Right lobe of liver (tissue), 6 donors: ENCODE results near the gene KMT2E. TPM values are rescaled to one million over a fixed set of nuclear protein-coding genes. Genes with fewer than 3 reads are reported as not detected.

ENCODE experiments used
- ATAC-seq, 4 donors: fragments of 200-7000 bp; cut with Tn5 transposase; one replicate each; pipeline ENCODE4 v1.9.1; 2020; ENCODE audit warnings: mild to moderate bottlenecking in 4 of 4, moderate library complexity in 4 of 4
- DNase-seq, 3 donors: peaks; one replicate each; pipeline ENCODE4 v3.0.0-alpha.2; 2020
- H3K27ac ChIP-seq, 3 donors: fragments of 200-600 bp; one replicate each; pipeline ENCODE4 v1.8.0; 2022
- H3K27me3 ChIP-seq, 2 donors: fragments of 200-600 bp; one replicate each; pipeline ENCODE4 v1.8.0; 2022
- H3K36me3 ChIP-seq, 4 donors: fragments of 200-600 bp; sonication (generic) in 1 of 4; one replicate each; pipeline versions ENCODE4 v1.5.1 to v1.8.0; 2017 to 2022; ENCODE audit warnings: control low read depth in 1 of 4
- H3K4me1 ChIP-seq, 4 donors: fragments of 200-600 bp; sonication (generic) in 1 of 4; one replicate each; pipeline versions ENCODE4 v1.5.1 to v1.8.0; 2017 to 2022; ENCODE audit warnings: control low read depth in 1 of 4
- H3K4me3 ChIP-seq, 3 donors: fragments of 200-600 bp; one replicate each; pipeline ENCODE4 v1.8.0; 2022
- H3K9me3 ChIP-seq, 4 donors: fragments of 200-600 bp; sonication (generic) in 1 of 4; one replicate each; pipeline versions ENCODE4 v1.5.1 to v1.8.0; 2017 to 2022; ENCODE audit warnings: control low read depth in 1 of 4
- POLR2A ChIP-seq: fragments of 450-650 bp; IDR thresholded peaks from one replicate; pipeline ENCODE4 v1.6.1; 2017; ENCODE audit warnings: antibody characterized with exemption, mild to moderate bottlenecking
- WGBS: methylation state at CpG from one replicate; pipeline ENCODE4 v1.1.6; 2018; ENCODE audit warnings: low coverage, low lambda C conversion rate; ENCODE audit not compliant: insufficient coverage; ENCODE audit errors: missing lambda C conversion rate; 5-methylcytosine and 5-hydroxymethylcytosine counted together
- intact Hi-C, 2 donors: fragments of 100-400 bp; cut with DNase I; formaldehyde crosslinking; loops; one replicate each; pipeline versions ENCODE4 v1.11.2 to v1.14.1; 2022
- total RNA-seq, 6 experiments: library from RNA; depleted of rRNA in 2 of 6; stranded (reverse); fragments of >200 nt in 2 of 6; fragmentation: NEBNext Ultra II Directional in 3 of 6; extraction: Animal tissue kit (Norgen Biotek cat#: 25700) in 3 of 6; gene quantifications; one replicate each; pipeline versions ENCODE4 v1.1.0 to v1.2.4, GENCODE V29; 2016 to 2023
- TF ChIP-seq, protein P1 (sequence below), 4 donors: fragments of 200-600 bp in 3 of 4; fragments of 450-650 bp in 1 of 4; IDR thresholded peaks; one replicate each; pipeline versions ENCODE4 v1.5.1 to v1.8.0; 2016 to 2022; ENCODE audit warnings: antibody characterized with exemption in 4 of 4, mild to moderate bottlenecking in 2 of 4
- donor health status: DM: no; HTN: yes; CAD: no.
- donor health status: DM: no; HTN: no; CAD: no.
- donor health status: DM: no; HTN: no; CAD: no.
- donor health status: DM: no; HTN: yes; CAD: no.
- donor health status: DM: no; HTN: yes; CAD: no.

Gene KMT2E
- total RNA-seq, 6 experiments from 2014 or later, result 21.6 to 31.6 (median 25.3) TPM

DNA sequence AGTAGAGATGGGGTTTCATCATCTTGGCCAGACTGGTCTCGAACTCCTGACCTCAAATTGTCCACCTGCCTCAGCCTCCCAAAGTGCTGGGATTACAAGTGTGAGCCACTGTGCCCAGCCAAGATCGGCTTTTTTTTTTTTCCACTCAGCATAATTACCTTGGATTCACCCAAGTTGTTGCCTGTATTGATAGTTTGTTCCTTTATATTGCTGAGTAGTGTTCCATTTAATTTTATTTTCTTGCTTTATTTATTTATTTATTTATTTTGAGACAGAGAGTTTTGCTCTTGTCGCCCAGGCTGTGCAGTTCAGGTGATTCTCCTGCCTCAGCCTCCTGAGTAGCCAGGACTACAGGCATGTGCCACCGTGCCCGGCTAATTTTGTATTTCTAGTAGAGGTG, 21.3 kb downstream of the KMT2E start:
- H3K4me1 ChIP-seq, result peaks cover 0 to 33% (median 7%) of the 10 kb centered on the region in 4 donors
- TF ChIP-seq, protein P1, sequence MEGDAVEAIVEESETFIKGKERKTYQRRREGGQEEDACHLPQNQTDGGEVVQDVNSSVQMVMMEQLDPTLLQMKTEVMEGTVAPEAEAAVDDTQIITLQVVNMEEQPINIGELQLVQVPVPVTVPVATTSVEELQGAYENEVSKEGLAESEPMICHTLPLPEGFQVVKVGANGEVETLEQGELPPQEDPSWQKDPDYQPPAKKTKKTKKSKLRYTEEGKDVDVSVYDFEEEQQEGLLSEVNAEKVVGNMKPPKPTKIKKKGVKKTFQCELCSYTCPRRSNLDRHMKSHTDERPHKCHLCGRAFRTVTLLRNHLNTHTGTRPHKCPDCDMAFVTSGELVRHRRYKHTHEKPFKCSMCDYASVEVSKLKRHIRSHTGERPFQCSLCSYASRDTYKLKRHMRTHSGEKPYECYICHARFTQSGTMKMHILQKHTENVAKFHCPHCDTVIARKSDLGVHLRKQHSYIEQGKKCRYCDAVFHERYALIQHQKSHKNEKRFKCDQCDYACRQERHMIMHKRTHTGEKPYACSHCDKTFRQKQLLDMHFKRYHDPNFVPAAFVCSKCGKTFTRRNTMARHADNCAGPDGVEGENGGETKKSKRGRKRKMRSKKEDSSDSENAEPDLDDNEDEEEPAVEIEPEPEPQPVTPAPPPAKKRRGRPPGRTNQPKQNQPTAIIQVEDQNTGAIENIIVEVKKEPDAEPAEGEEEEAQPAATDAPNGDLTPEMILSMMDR (IDR thresholded peaks at IDR 0.05), result no peak
- TF ChIP-seq POLR2A, result no peak
- H3K27me3 ChIP-seq, result no peaks in the 10 kb centered on the region
- intact Hi-C loops, result no loop called here
- WGBS, result 77% methylated on average over 5 of the region's 5 CpGs
- ATAC-seq (no peak), DNase-seq (no peak)
- H3K27ac ChIP-seq, result no peak overlapping the region
- no peaks in the 10 kb centered on the region for H3K36me3 ChIP-seq
- H3K4me3 ChIP-seq, result no peak overlapping the region
- H3K9me3 ChIP-seq, result no peaks in the 10 kb centered on the region

DNA sequence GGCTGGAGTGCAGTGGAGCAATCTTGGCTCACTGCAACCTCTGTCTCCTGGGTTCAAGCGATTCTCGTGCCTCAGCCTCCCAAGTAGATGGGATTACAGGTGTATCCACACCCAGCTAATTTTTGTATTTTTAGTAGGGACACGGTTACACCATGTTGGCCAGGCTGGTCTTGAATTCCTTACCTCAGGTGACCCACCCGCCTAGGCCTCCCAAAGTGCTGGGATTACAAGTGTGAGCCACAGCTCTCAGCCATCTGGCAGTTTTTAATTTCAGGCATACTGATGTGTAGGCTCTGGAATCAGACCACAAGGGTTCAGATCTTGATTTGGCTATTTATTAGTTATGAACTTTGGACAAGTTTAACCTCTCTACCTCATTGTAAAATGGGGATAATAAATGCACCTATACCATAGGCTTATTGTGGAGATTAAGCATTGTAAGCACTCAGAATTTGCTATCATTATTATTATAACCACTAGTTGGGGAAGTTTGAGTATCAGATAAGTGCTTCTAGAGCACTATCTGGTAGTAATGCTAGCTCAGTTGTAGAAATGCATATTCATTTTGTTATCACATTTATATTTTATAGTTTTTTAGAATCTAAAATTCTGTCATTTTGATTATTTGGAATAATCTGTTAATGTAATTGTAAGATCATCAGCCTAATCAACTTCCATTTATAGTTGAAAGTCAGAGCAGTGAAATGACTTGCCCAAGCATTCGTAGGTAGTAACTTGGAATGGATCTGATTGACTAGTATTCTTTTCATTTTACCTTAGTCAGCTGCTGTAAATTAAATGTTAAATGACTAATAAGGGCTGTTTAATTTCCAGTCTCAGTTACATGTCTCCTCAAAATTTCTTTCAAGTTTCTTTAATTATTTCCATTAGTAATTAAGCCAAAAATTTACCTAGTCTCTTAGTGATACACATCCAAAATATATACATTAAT, 22.5 kb downstream of the KMT2E start:
- no peak for DNase-seq
- intact Hi-C loops, result no loop called here
- Histone ChIP-seq H3K4me3 (no peak overlapping the region), H3K27ac (peak overlapping the region in 1 of 3 donors; percentile 11), H3K36me3 (no peaks in the 10 kb centered on the region), H3K9me3 (no peaks in the 10 kb centered on the region), H3K27me3 (no peaks in the 10 kb centered on the region), H3K4me1 (peaks cover 0 to 27% (median 5%) of the 10 kb centered on the region in 4 donors)
- TF ChIP-seq, protein P1 (IDR thresholded peaks at IDR 0.05), result no peak
- TF ChIP-seq POLR2A, result no peak
- 58% methylated on average over 3 of the region's 5 CpGs for WGBS
- ATAC-seq, result peak in 1 of 4 donors; percentile 28

DNA sequence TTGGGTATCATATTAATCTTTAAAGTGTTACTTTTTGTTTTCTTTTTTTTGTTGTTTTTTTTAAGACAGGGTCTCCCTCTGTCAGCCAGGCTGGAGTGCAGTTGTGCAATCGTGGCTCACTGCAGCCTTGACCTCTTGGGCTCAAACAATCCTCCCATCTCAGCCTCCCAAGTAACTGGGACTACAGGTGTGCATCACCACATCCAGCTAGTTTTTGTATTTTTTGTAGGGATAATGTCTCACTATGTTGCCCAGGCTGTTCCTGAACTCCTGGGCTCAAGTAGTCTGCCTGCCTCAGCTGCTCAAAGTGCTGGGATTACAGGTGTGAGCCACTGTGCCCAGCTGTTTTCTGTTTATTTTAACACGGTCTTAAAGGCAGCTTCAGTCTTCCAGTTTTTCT, 23.3 kb downstream of the KMT2E start:
- peaks cover 0 to 27% (median 5%) of the 10 kb centered on the region in 4 donors for H3K4me1 ChIP-seq
- WGBS, result 32% methylated on average over 2 of the region's 2 CpGs

DNA sequence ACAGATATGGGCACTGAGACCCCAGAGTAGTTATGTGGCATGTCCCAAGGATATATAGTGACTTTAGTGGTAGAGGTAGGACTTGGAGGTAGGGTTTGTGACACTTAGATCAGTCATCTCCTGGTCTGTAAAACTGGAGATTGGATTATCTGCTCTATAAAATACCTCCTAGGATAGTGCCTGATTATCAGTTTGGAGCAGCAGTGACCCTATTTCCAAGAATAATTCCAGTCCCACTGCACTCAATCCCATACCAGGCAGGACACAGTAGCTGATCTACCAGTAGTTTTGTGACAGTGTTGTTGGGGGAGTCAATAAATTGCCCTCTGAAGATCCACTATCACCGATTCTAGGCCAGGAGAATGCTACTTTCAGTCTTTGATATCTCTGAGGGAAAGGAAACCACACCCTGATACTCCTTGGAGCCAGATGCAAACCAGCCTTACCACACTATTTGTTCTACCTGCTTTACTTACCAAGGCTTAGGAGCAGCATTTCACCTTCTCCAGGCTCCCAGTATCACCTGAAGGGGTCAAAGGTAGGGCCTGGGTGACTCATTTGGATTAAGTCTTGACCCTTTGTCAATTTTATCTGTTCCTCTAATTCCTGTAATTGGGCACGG, 30.6 kb downstream of the KMT2E start:
- no peak overlapping the region for H3K27ac ChIP-seq
- peaks cover 0 to 10% (median 3%) of the 10 kb centered on the region in 4 donors for H3K4me1 ChIP-seq
- no peak overlapping the region for H3K4me3 ChIP-seq
- no peaks in the 10 kb centered on the region for H3K9me3 ChIP-seq
- intact Hi-C loops, result no loop called here
- peaks cover 0 to 9% (median 7%) of the 10 kb centered on the region in 4 donors for H3K36me3 ChIP-seq
- 86% methylated on average over 1 of the region's 2 CpGs for WGBS
- TF ChIP-seq POLR2A, result no peak
- TF ChIP-seq, protein P1 (IDR thresholded peaks at IDR 0.05), result no peak
- no peaks in the 10 kb centered on the region for H3K27me3 ChIP-seq
- ATAC-seq (peak in 2 of 4 donors; percentile 12 to 41), DNase-seq (no peak)

More for the DNA sequence above, 23.3 kb downstream of the KMT2E start:
- Histone ChIP-seq H3K27ac (no peak overlapping the region), H3K27me3 (no peaks in the 10 kb centered on the region), H3K9me3 (no peaks in the 10 kb centered on the region), H3K4me3 (no peak overlapping the region), H3K36me3 (peaks cover 0 to 4% (median under 1%) of the 10 kb centered on the region in 4 donors)
- no peak for DNase-seq
- no peak for TF ChIP-seq POLR2A
- TF ChIP-seq, protein P1 (IDR thresholded peaks at IDR 0.05), result no peak
- intact Hi-C loops, result no loop called here
- ATAC-seq, result no peak
